Lung (tissue), 12 donors: Measurements from ENCODE around the gene TEX2. TPM values are rescaled to one million over a fixed set of nuclear protein-coding genes. Genes with fewer than 3 reads are reported as not detected.
A peak's percentile ranks its signal among the peaks of the same experiment; 100 is the strongest.

Source experiments
- ATAC-seq: fragments of 200-7000 bp; cut with Tn5 transposase; one replicate; pipeline ENCODE4 v1.9.1; 2020; ENCODE audit warnings: moderate number of reproducible peaks; ENCODE audit not compliant: insufficient read depth, low FRiP score
- DNase-seq, 3 donors: peaks; one replicate each; pipeline ENCODE4 v3.0.0-alpha.2; 2013 to 2017
- H3K27ac ChIP-seq, 2 donors: one replicate each; pipeline ENCODE4 v1.5.1; 2013; ENCODE audit warnings: mild to moderate bottlenecking in 2 of 2, moderate library complexity in 2 of 2, control low read depth in 1 of 2, inconsistent platforms in 1 of 2, low read depth in 1 of 2, low read length in 1 of 2
- H3K27me3 ChIP-seq, 3 donors: one replicate each; pipeline ENCODE4 v1.5.1; 2013; ENCODE audit warnings: low read length in 2 of 3; ENCODE audit not compliant: control insufficient read depth in 3 of 3, insufficient read depth in 3 of 3
- H3K36me3 ChIP-seq, 4 donors: one replicate each; pipeline ENCODE4 v1.5.1; 2013; ENCODE audit warnings: low read length in 4 of 4, mild to moderate bottlenecking in 1 of 4, moderate library complexity in 1 of 4; ENCODE audit not compliant: control insufficient read depth in 4 of 4, insufficient read depth in 4 of 4
- H3K4me1 ChIP-seq, 5 donors: one replicate each; pipeline ENCODE4 v1.5.1; 2013; ENCODE audit warnings: low read length in 5 of 5, mild to moderate bottlenecking in 2 of 5, moderate library complexity in 1 of 5; ENCODE audit not compliant: control insufficient read depth in 5 of 5, insufficient read depth in 5 of 5
- H3K4me3 ChIP-seq: one replicate; pipeline ENCODE4 v1.5.1; 2013; ENCODE audit warnings: mild to moderate bottlenecking, control low read depth, moderate library complexity
- H3K9ac ChIP-seq, 2 donors: one replicate each; pipeline ENCODE4 v1.5.1; 2013; ENCODE audit warnings: low read length in 2 of 2, control low read depth in 1 of 2; ENCODE audit not compliant: insufficient read depth in 1 of 2
- H3K9me3 ChIP-seq, 4 donors: one replicate each; pipeline ENCODE4 v1.5.1; 2013; ENCODE audit warnings: low read length in 3 of 4, mild to moderate bottlenecking in 1 of 4, moderate library complexity in 1 of 4; ENCODE audit not compliant: control insufficient read depth in 4 of 4, insufficient read depth in 3 of 4
- CTCF ChIP-seq: IDR thresholded peaks from 2 replicates; pipeline ENCODE4 v1.5.1; 2012; ENCODE audit warnings: mild to moderate bottlenecking; ENCODE audit errors: control extremely low read depth, extremely low read depth
- WGBS, 2 donors: extraction: QIAGEN DNeasy Blood & Tissue Kit; methylation state at CpG; one replicate each; pipeline ENCODE4 v1.1.7; 2013; 5-methylcytosine and 5-hydroxymethylcytosine counted together
- polyA plus RNA-seq, 2 donors: library from polyadenylated mRNA; stranded (reverse); fragments of 200-250 nt; gene quantifications; one replicate each; pipeline ENCODE4 v1.2.1, GENCODE V29; 2013
- total RNA-seq, 2 donors: library from RNA; depleted of rRNA in 1 of 2; stranded (reverse); fragments of >200 nt in 1 of 2; gene quantifications; one replicate each; pipeline ENCODE4 v1.2.1, GENCODE V29; 2014 to 2021
- donor health status: control.
- donor health status: control.
- donor health status: Bipolar disorder and iron deficiency.
- donor health status: healthy.
- donor health status: DM: yes; HTN: yes; CAD: no.

Gene TEX2
- total and polyA plus RNA-seq, 4 donors = 10.0 to 42.8 (median 28.8) TPM

GRCh38 chr17:64145375-64145750 is 117.7 kb downstream of the TEX2 start:
- no peaks in the 10 kb centered on the region for H3K9me3 ChIP-seq
- H3K4me1 ChIP-seq = peaks cover 3 to 22% (median 9%) of the 10 kb centered on the region in 5 donors
- peak overlapping the region in 1 of 2 donors; percentile 76 for H3K9ac ChIP-seq
- H3K36me3 ChIP-seq = peaks cover 0 to 14% (median 6%) of the 10 kb centered on the region in 4 donors
- no peak for TF ChIP-seq CTCF
- H3K27me3 ChIP-seq = no peaks in the 10 kb centered on the region
- peak overlapping the region; percentile 85 to 95 for H3K27ac ChIP-seq
- H3K4me3 ChIP-seq = peak overlapping the region; percentile 47
- DNase-seq (no peak), ATAC-seq (no peak)
- WGBS, 2 donors = 0 to 1% methylated on average over 15 of the region's 15 CpGs

GRCh38 chr17:64139542-64139941 is 123.5 kb downstream of the TEX2 start:
- Histone ChIP-seq H3K4me1 (no peaks in the 10 kb centered on the region), H3K36me3 (no peaks in the 10 kb centered on the region), H3K9ac (no peak overlapping the region), H3K27me3 (no peaks in the 10 kb centered on the region), H3K4me3 (no peak overlapping the region), H3K27ac (no peak overlapping the region), H3K9me3 (no peaks in the 10 kb centered on the region)
- 81 to 91% methylated on average over 6 of the region's 6 CpGs for WGBS, 2 donors
- DNase-seq (no peak), ATAC-seq (no peak)
- TF ChIP-seq CTCF = no peak

- Histone ChIP-seq H3K4me3 (no peak overlapping the region), H3K9me3 (no peaks in the 10 kb centered on the region), H3K36me3 (no peaks in the 10 kb centered on the region), H3K4me1 (no peaks in the 10 kb centered on the region), H3K27me3 (no peaks in the 10 kb centered on the region), H3K27ac (no peak overlapping the region), H3K9ac (no peak overlapping the region)
- WGBS, 2 donors = 41 to 68% methylated on average over 2 of the region's 2 CpGs
- DNase-seq = no peak
- no peak for TF ChIP-seq CTCF
- ATAC-seq = no peak
These were observed 124.6 kb downstream of the TEX2 start for GRCh38 chr17:64138441-64138840.

DNA sequence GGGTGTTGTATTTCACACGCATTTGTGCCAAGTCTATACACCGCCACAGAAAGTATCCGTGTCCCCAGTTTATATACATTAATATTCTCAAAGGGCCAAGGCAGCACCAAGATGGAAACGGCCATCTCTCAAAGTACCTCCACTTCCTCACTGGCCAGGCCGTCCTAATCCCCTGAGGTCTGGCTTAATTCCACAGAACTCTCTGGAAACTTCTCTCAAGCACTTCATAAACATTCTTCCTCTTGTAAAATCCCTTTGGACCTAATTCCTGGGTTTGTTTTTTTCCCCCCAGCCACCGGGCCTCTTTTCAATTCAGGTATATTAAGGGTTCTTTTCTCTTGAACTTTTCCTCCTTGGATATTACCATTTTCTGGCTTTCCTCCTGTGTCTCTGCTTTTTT is 128.1 kb downstream of the TEX2 start:
- DNase-seq = no peak
- no peak for TF ChIP-seq CTCF
- WGBS, 2 donors = 56 to 63% methylated on average over 6 of the region's 6 CpGs

More for the DNA sequence above, 128.1 kb downstream of the TEX2 start:
- H3K9me3 ChIP-seq = no peaks in the 10 kb centered on the region
- no peak overlapping the region for H3K27ac ChIP-seq
- H3K4me3 ChIP-seq = no peak overlapping the region
- H3K36me3 ChIP-seq = no peaks in the 10 kb centered on the region
- no peak overlapping the region for H3K9ac ChIP-seq
- H3K4me1 ChIP-seq = peaks cover 0 to 12% (median 3%) of the 10 kb centered on the region in 5 donors
- no peaks in the 10 kb centered on the region for H3K27me3 ChIP-seq
- no peak for ATAC-seq
